Spleen (tissue), 7 donors: ENCODE results near the gene TCEANC2.
"Not testable (repeated sequence)": the region's sequence is repeated elsewhere in the genome, so short reads cannot be mapped to it uniquely, and the experiment has no call there.

Experiments used
- POLR2AphosphoS5 ChIP-seq, 3 donors: sonication (generic); formaldehyde crosslinking; IDR thresholded peaks; one replicate each; pipeline ENCODE4 v1.5.1; 2017; ENCODE audit warnings: antibody characterized with exemption in 3 of 3
- TF ChIP-seq, protein P1 (sequence below), 11 experiments: fragments of 200-600 bp in 7 of 11; fragments of 450-650 bp in 4 of 11; sonication (generic) in 4 of 11; IDR thresholded peaks in 8 of 11; conservative IDR thresholded peaks in 3 of 11; 1 replicate in 7 of 11; 2 replicates in 4 of 11; pipeline versions ENCODE4 v1.4.0 to v1.8.0; 2016 to 2021; ENCODE audit warnings: antibody characterized with exemption in 11 of 11, inconsistent platforms in 4 of 11, mild to moderate bottlenecking in 1 of 11
- donor health status: DM: no; HTN: no; CAD: no; lungs with moderate emphysema.
- donor health status: DM: no; HTN: no; CAD: no.
- donor health status: DM: no; HTN: no; CAD: no.

DNA sequence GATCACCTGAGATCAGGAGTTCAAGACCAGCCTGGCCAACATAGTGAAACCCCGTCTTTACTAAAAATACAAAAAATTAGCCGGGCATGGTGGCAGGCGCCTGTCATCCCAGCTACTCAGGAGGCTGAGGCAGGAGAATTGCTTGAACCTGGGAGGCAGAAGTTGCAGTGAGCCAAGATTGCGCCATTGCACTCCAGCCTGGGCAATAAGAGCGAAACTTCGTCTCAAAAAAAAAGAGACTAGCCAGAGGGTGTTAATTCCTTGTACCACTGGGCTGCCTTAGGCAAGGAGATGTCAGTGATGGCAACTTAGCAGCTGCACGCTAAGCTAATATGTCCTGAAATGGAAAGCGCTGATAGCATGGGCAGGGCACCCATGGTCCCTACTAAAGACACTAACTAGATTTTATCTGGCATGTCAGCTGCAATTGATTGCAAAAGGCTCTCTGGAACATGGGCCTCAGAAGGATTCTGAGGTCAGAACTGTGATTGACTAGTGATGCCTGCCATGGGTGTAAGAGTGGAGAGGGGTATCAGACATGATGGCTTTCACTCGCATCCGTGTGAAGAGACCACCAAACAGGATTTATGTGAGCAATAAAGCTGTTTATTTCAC is 33.7 kb upstream of the TCEANC2 start:
- TF ChIP-seq, protein P1, sequence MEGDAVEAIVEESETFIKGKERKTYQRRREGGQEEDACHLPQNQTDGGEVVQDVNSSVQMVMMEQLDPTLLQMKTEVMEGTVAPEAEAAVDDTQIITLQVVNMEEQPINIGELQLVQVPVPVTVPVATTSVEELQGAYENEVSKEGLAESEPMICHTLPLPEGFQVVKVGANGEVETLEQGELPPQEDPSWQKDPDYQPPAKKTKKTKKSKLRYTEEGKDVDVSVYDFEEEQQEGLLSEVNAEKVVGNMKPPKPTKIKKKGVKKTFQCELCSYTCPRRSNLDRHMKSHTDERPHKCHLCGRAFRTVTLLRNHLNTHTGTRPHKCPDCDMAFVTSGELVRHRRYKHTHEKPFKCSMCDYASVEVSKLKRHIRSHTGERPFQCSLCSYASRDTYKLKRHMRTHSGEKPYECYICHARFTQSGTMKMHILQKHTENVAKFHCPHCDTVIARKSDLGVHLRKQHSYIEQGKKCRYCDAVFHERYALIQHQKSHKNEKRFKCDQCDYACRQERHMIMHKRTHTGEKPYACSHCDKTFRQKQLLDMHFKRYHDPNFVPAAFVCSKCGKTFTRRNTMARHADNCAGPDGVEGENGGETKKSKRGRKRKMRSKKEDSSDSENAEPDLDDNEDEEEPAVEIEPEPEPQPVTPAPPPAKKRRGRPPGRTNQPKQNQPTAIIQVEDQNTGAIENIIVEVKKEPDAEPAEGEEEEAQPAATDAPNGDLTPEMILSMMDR (IDR thresholded peaks at IDR 0.05 in 8 of 11, conservative IDR thresholded peaks at IDR 0.05 in 3 of 11), result not testable (repeated sequence)
- TF ChIP-seq POLR2AphosphoS5 (IDR thresholded peaks at IDR 0.05), result not testable (repeated sequence)
